ENCODE measurements around the gene NKX2-4. TPM values are rescaled to one million over a fixed set of nuclear protein-coding genes. Genes with fewer than 3 reads are reported as not detected.

The NKX2-4 gene
- total and polyA plus RNA-seq, 3 donors from 2014 or later = 0.99 to 6.3 (median 5.1) TPM

DNA sequence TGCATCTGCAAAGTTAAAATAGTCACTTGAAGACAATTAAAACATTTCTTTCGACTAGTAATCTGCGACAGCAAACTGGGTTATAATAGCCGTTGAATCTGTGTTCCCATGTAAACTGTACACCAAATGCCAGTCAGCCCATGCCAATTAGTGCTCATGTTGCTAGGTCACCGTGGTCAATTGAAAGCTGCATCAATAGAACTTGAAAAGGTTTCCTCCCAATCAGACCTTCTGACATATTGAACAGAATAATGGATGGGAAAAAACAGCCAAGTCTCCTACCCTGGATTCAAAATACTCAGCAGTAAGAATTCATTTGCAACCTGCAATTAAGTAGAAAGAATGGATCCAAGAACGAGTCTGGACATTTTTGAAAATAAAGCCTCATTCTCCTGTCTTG is 11.2 kb downstream of the NKX2-4 start:
- Histone ChIP-seq H3K27me3 (no peaks in the 10 kb centered on the region), H3K9me3 (no peaks in the 10 kb centered on the region), H3K27ac (no peak overlapping the region), H3K36me3 (ENCODE audit: low read depth, missing control alignments) (no peaks in the 10 kb centered on the region), H3K4me3 (no peak overlapping the region), H3K4me1 (no peaks in the 10 kb centered on the region)
- DNase-seq = no peak
- 93% methylated on average over 5 of the region's 5 CpGs for WGBS, 2 donors
- intact Hi-C loops (cut with DNase I; ENCODE audit: low total_unique reads) = no loop called here
- TF ChIP-seq, protein P1, sequence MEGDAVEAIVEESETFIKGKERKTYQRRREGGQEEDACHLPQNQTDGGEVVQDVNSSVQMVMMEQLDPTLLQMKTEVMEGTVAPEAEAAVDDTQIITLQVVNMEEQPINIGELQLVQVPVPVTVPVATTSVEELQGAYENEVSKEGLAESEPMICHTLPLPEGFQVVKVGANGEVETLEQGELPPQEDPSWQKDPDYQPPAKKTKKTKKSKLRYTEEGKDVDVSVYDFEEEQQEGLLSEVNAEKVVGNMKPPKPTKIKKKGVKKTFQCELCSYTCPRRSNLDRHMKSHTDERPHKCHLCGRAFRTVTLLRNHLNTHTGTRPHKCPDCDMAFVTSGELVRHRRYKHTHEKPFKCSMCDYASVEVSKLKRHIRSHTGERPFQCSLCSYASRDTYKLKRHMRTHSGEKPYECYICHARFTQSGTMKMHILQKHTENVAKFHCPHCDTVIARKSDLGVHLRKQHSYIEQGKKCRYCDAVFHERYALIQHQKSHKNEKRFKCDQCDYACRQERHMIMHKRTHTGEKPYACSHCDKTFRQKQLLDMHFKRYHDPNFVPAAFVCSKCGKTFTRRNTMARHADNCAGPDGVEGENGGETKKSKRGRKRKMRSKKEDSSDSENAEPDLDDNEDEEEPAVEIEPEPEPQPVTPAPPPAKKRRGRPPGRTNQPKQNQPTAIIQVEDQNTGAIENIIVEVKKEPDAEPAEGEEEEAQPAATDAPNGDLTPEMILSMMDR (IDR thresholded peaks at IDR 0.05) = no peak
- no peak for TF ChIP-seq POLR2A (IDR thresholded peaks at IDR 0.05)

DNA sequence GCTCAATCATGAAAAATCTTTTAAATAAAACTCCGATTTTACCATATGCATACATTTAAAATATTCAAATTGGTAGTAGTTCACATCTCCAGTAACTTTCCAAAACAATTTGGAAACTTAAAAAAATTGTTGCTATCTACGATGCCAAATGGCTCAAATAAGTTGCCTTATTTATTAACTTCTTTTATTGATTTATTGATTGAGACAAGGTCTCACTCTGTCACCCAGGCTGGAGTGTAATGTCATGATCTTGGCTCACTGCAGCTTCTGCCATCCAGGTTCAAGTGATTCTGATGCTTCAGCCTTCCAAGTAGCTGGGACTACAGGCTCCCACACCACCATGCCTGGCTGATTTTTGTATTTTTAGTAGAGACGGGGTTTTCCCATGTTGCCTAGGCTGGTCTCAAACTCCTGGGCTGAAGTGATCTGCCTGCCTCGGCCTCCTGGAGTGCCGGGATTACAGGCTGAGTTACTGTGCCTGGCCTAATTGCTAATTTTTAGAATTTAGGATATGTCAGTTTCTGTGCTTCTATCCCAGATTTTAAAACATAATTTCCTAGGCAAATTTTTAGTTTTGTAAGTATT is 12.9 kb downstream of the NKX2-4 start:
- no peaks in the 10 kb centered on the region for H3K36me3 ChIP-seq (ENCODE audit: low read depth, missing control alignments)
- TF ChIP-seq, protein P1 (IDR thresholded peaks at IDR 0.05) = no peak
- no peak for TF ChIP-seq POLR2A (IDR thresholded peaks at IDR 0.05)
- no peaks in the 10 kb centered on the region for H3K9me3 ChIP-seq
- DNase-seq = no peak
- no peak overlapping the region for H3K4me3 ChIP-seq
- no peaks in the 10 kb centered on the region for H3K4me1 ChIP-seq
- 82 to 94% methylated on average over 5 of the region's 5 CpGs for WGBS, 2 donors
- intact Hi-C loops (cut with DNase I; ENCODE audit: low total_unique reads) = no loop called here
- H3K27me3 ChIP-seq = no peaks in the 10 kb centered on the region
- H3K27ac ChIP-seq = no peak overlapping the region

DNA sequence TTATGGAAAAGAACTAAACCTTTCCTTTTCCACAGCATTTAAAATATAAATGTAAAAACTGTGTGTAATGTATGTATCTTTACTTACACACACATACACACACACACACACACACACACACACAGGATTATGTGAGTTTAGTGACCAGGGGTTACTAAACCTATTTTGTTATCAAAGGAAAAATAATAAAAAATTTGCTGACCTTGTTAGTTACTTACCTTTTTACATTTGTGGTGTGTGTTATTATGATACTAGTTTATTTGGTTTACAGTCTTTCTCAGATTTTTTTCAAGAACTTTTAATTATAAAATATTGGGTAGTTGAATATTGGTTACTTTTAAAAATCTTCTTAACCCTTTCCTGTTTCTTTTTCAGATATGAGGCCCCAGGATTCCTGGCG is 15.7 kb downstream of the NKX2-4 start:
- Histone ChIP-seq H3K9me3 (no peaks in the 10 kb centered on the region), H3K27me3 (no peaks in the 10 kb centered on the region), H3K4me3 (no peak overlapping the region), H3K36me3 (ENCODE audit: low read depth, missing control alignments) (no peaks in the 10 kb centered on the region), H3K4me1 (no peaks in the 10 kb centered on the region), H3K27ac (no peak overlapping the region)
- no peak for DNase-seq
- TF ChIP-seq, protein P1 (IDR thresholded peaks at IDR 0.05) = no peak
- TF ChIP-seq POLR2A (IDR thresholded peaks at IDR 0.05) = no peak
- intact Hi-C loops (cut with DNase I; ENCODE audit: low total_unique reads) = no loop called here
- WGBS, 2 donors = 94 to 95% methylated on average over 1 of the region's 1 CpG

DNA sequence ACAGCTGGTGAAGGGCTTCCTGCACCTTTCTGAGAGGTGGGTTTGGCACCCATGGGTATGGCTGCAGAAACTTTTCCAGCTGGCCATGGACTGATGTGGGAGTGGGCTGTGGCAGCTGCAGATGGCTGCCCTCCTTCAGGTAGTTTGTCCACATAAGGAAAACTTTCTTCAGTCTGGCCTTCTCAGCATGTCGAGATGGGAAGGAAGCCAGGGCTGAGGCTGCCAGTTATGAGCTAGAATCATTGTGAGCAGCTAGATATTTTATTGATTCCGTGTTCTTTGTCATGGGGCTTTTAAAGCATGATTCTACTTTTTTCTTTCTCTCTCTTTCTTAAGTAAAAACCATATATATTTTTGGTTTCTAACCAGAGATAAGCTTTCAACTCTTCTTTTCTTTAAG is 16.6 kb downstream of the NKX2-4 start:
- H3K9me3 ChIP-seq = no peaks in the 10 kb centered on the region
- intact Hi-C loops (cut with DNase I; ENCODE audit: low total_unique reads) = no loop called here
- H3K4me3 ChIP-seq = no peak overlapping the region
- 62 to 64% methylated on average over 2 of the region's 2 CpGs for WGBS, 2 donors
- no peak overlapping the region for H3K27ac ChIP-seq
- H3K4me1 ChIP-seq = no peaks in the 10 kb centered on the region
- no peaks in the 10 kb centered on the region for H3K36me3 ChIP-seq (ENCODE audit: low read depth, missing control alignments)
- H3K27me3 ChIP-seq = no peaks in the 10 kb centered on the region
- TF ChIP-seq, protein P1 (IDR thresholded peaks at IDR 0.05) = no peak
- TF ChIP-seq POLR2A (IDR thresholded peaks at IDR 0.05) = no peak
- no peak for DNase-seq

DNA sequence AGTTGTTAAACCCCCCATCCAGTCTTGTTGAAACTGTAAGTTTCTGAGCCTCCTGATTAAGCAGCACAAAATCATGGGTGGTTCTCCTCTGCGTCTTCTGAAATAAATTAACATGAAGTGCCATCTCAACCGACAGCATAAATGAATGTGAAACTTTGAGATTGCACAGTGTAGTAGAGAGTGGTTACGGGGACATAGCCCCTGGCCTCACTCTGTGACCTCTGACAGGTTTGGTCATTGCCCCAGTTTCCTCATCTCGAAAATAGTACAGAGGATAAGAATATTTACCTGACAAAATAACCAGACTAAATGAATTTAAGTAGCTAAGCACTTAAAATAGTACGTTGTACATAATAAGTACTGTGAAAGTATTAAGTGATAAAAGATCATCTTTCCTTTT is 19.1 kb downstream of the NKX2-4 start:
- WGBS, 2 donors = 90 to 91% methylated on average over 5 of the region's 5 CpGs
- intact Hi-C loops (cut with DNase I; ENCODE audit: low total_unique reads) = no loop called here

More for the DNA sequence above, 19.1 kb downstream of the NKX2-4 start:
- no peak overlapping the region for H3K4me3 ChIP-seq
- H3K36me3 ChIP-seq (ENCODE audit: low read depth, missing control alignments) = no peaks in the 10 kb centered on the region
- no peaks in the 10 kb centered on the region for H3K9me3 ChIP-seq
- TF ChIP-seq, protein P1 (IDR thresholded peaks at IDR 0.05) = no peak
- no peak for TF ChIP-seq POLR2A (IDR thresholded peaks at IDR 0.05)
- no peaks in the 10 kb centered on the region for H3K27me3 ChIP-seq
- H3K4me1 ChIP-seq = no peaks in the 10 kb centered on the region
- no peak for DNase-seq
- no peak overlapping the region for H3K27ac ChIP-seq
